ENCODE results near the gene MYBPH.

The MYBPH gene

DNA sequence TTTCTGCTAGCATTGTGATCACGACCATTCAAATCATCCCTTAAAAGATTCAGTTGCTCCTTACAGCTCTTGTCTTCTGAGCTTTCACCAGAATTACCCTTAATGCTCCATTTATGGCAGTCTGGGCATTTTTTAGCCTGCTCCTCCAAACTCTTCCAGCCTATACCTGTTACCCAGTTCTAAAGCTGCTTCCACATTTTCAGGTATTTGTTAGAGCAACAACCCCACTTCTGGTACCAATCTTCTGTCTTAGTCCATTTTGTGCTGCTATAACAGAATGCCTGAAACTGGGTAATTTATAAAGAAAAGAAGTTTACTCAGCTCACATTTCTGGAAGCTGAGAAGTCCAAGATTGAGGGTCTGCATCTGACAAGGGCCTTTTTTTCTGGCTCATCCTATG is 17.2 kb downstream of the MYBPH start (continued):
- TF ChIP-seq CSRNP3 (CRISPR knock-in tag; IDR thresholded peaks at IDR 0.05) (no peak), ZFP30 (CRISPR knock-in tag; IDR thresholded peaks at IDR 0.05) (no peak), POU6F1 (CRISPR knock-in tag; IDR thresholded peaks at IDR 0.05; ENCODE audit: borderline replicate concordance, low read depth) (no peak), TOX (CRISPR knock-in tag; IDR thresholded peaks at IDR 0.05; ENCODE audit: borderline replicate concordance) (no peak)

DNA sequence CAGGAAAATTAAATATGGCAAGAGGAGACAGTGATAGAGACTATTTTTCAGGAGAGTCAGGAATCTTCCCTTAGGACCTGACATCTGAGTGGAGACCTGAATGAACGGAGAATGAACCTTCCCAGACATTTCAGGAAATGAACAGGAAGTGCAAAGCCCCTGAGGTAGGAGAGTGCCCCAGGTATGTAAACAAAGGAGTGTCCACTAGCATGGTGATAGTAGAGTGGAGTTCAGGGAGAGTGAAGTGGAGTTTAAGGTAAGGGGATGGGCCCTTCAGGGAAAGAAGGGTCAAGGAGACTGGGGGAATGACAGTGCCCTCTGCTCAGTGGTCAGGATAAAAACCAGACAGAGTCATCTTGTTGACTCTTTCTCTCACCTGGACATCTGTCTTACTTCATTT is 19.3 kb downstream of the MYBPH start:
- ATAC-seq, result no peak
- TF ChIP-seq RARB (CRISPR knock-in tag; IDR thresholded peaks at IDR 0.05) (no peak), PPARA (CRISPR knock-in tag; IDR thresholded peaks at IDR 0.05; ENCODE audit: borderline replicate concordance) (no peak), ESRRG (CRISPR knock-in tag; IDR thresholded peaks at IDR 0.05) (no peak), BACH2 (CRISPR knock-in tag; IDR thresholded peaks at IDR 0.05; ENCODE audit: borderline replicate concordance) (no peak), ZNF8 (CRISPR knock-in tag; IDR thresholded peaks at IDR 0.05) (no peak), ISL1 (CRISPR knock-in tag; IDR thresholded peaks at IDR 0.05) (no peak), ZNF70 (CRISPR knock-in tag; IDR thresholded peaks at IDR 0.05) (no peak), SNAI2 (CRISPR knock-in tag; IDR thresholded peaks at IDR 0.05) (no peak), ZFP3 (CRISPR knock-in tag; IDR thresholded peaks at IDR 0.05) (no peak)
- TF ChIP-seq, protein P1, sequence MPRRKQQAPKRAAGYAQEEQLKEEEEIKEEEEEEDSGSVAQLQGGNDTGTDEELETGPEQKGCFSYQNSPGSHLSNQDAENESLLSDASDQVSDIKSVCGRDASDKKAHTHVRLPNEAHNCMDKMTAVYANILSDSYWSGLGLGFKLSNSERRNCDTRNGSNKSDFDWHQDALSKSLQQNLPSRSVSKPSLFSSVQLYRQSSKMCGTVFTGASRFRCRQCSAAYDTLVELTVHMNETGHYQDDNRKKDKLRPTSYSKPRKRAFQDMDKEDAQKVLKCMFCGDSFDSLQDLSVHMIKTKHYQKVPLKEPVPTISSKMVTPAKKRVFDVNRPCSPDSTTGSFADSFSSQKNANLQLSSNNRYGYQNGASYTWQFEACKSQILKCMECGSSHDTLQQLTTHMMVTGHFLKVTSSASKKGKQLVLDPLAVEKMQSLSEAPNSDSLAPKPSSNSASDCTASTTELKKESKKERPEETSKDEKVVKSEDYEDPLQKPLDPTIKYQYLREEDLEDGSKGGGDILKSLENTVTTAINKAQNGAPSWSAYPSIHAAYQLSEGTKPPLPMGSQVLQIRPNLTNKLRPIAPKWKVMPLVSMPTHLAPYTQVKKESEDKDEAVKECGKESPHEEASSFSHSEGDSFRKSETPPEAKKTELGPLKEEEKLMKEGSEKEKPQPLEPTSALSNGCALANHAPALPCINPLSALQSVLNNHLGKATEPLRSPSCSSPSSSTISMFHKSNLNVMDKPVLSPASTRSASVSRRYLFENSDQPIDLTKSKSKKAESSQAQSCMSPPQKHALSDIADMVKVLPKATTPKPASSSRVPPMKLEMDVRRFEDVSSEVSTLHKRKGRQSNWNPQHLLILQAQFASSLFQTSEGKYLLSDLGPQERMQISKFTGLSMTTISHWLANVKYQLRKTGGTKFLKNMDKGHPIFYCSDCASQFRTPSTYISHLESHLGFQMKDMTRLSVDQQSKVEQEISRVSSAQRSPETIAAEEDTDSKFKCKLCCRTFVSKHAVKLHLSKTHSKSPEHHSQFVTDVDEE (CRISPR knock-in tag; IDR thresholded peaks at IDR 0.05), result no peak

- peak; percentile 44 for ATAC-seq
- TF ChIP-seq GLIS3 (CRISPR knock-in tag; IDR thresholded peaks at IDR 0.05), result no peak
- TF ChIP-seq RARB (CRISPR knock-in tag; IDR thresholded peaks at IDR 0.05), result no peak
- no peak for TF ChIP-seq TCF4 (CRISPR knock-in tag; IDR thresholded peaks at IDR 0.05; ENCODE audit: borderline replicate concordance)
- no peak for TF ChIP-seq ZNF70 (CRISPR knock-in tag; IDR thresholded peaks at IDR 0.05)
Measured at GRCh38 chr1:203153989-203154821, 21.4 kb downstream of the MYBPH start.

GRCh38 chr1:203153051-203153988 is 22.3 kb downstream of the MYBPH start:
- ATAC-seq, result peak; percentile 58
- no peak for TF ChIP-seq ZNF565 (CRISPR knock-in tag; conservative IDR thresholded peaks at IDR 0.05; ENCODE audit: low read depth)
- no peak for TF ChIP-seq PPARA (CRISPR knock-in tag; IDR thresholded peaks at IDR 0.05; ENCODE audit: borderline replicate concordance)
- no peak for TF ChIP-seq ZFP30 (CRISPR knock-in tag; IDR thresholded peaks at IDR 0.05)
- TF ChIP-seq TOX (CRISPR knock-in tag; IDR thresholded peaks at IDR 0.05; ENCODE audit: borderline replicate concordance), result no peak
- TF ChIP-seq CSDC2 (CRISPR knock-in tag; IDR thresholded peaks at IDR 0.05), result no peak
- TF ChIP-seq RARB (CRISPR knock-in tag; IDR thresholded peaks at IDR 0.05), result no peak
- TF ChIP-seq ESRRG (CRISPR knock-in tag; IDR thresholded peaks at IDR 0.05), result no peak
- no peak for TF ChIP-seq CSRNP3 (CRISPR knock-in tag; IDR thresholded peaks at IDR 0.05)
- no peak for TF ChIP-seq ZFP3 (CRISPR knock-in tag; IDR thresholded peaks at IDR 0.05)
- no peak for TF ChIP-seq ZC3H10 (CRISPR knock-in tag; IDR thresholded peaks at IDR 0.05)
- no peak for TF ChIP-seq GLIS3 (CRISPR knock-in tag; IDR thresholded peaks at IDR 0.05)
- TF ChIP-seq, protein P1 (CRISPR knock-in tag; IDR thresholded peaks at IDR 0.05), result no peak
- no peak for TF ChIP-seq POU6F1 (CRISPR knock-in tag; IDR thresholded peaks at IDR 0.05; ENCODE audit: borderline replicate concordance, low read depth)
